ENCODE results near the gene OPRL1. TPM values are rescaled to one million over a fixed set of nuclear protein-coding genes. Genes with fewer than 3 reads are reported as not detected.

OPRL1 gene
- total RNA-seq, 1 donor, result 0.63 TPM

DNA sequence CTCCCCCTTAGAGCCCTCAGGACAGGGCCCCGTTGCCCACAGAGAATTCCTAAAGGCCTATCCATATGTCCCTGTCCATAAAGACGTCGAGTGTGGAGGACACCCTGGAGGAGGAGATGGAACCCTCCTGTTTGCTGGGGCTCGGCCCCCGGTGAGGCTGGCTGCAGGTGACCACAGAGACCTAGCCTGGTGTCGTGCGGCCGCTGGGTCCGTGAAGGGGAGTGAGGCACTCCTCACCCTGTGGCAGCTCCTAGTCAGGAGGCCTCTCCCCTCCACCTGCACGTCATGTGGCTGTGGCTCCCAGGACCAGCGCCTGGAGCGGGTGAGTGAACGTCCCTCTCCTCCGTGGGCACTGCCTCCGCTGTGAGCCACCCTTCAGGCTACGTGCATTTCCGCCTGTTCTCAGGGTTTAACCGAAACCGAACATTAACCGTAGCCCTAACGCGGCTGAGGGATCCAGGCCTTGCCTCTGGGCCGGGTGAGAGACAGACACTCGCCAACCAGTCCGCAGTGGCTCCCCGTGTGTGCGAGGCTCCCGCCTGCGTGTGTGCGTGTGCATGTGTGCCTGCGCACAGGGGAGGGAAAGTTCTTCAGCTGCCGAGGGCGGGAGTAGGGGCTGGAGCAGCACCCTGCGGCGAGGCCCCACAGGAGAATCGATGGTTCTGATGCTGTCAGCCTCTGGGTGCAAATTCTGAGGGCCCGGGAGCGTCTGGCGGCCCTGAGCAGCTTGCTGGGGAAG, 22.8 kb upstream of the OPRL1 start:
- H3K4me3 ChIP-seq (ENCODE audit: low read depth, low read length), result no peak overlapping the region
- TF ChIP-seq, protein P1, sequence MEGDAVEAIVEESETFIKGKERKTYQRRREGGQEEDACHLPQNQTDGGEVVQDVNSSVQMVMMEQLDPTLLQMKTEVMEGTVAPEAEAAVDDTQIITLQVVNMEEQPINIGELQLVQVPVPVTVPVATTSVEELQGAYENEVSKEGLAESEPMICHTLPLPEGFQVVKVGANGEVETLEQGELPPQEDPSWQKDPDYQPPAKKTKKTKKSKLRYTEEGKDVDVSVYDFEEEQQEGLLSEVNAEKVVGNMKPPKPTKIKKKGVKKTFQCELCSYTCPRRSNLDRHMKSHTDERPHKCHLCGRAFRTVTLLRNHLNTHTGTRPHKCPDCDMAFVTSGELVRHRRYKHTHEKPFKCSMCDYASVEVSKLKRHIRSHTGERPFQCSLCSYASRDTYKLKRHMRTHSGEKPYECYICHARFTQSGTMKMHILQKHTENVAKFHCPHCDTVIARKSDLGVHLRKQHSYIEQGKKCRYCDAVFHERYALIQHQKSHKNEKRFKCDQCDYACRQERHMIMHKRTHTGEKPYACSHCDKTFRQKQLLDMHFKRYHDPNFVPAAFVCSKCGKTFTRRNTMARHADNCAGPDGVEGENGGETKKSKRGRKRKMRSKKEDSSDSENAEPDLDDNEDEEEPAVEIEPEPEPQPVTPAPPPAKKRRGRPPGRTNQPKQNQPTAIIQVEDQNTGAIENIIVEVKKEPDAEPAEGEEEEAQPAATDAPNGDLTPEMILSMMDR (IDR thresholded peaks at IDR 0.05; ENCODE audit: insufficient read depth, low read length), result no peak
- no peak for DNase-seq (ENCODE audit: low read depth)

DNA sequence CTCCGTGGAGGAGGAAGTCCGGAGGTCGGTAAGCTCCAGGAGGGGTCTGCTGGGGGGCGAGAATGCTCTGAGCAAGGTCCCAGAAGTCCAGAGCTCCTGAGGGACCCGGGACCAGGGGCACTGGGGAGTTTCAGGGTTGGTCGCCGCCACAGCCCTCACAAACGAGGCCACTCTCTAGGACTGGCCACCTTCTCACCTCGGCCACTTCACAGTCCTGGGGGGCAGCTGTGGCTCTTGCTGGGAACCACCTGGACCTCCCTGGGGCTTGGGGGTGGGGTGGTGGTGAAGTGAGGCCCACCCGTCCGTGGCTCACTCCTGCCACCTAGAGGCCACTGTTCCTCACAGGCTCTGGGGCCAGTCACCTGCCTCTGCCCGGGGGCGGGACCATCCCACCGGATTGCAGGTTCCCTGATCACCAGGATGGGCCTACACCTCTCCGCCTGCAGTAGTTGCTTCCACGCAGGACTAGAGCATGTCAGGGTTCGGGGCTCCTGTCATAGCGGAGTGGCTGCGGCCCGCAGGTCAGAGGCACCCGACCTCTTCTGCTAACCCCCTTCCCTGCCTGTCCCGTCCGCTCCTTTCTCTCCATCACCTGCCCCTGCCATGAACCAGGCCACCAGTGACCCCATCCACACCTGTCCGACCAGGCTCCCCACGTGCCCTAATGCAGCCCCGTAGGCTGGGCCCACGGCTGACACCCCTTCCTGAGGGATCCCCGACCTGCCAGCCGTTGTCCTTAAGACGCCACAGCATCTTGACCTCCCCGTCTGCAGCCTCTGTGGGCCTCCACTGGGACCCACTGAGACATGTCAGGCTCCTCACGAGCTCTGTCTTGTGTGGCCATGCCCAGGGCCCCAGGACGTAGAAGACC, 22.0 kb upstream of the OPRL1 start:
- TF ChIP-seq, protein P1 (IDR thresholded peaks at IDR 0.05; ENCODE audit: insufficient read depth, low read length), result peak; percentile 93
- H3K4me3 ChIP-seq (ENCODE audit: low read depth, low read length), result no peak overlapping the region
- peak; percentile 59 for DNase-seq (ENCODE audit: low read depth)

GRCh38 chr20:64058536-64058935, 21.3 kb upstream of the OPRL1 start:
- no peak overlapping the region for H3K4me3 ChIP-seq (ENCODE audit: low read depth, low read length)
- TF ChIP-seq, protein P1 (IDR thresholded peaks at IDR 0.05; ENCODE audit: insufficient read depth, low read length), result no peak
- no peak for DNase-seq (ENCODE audit: low read depth)

- peak overlapping the region; percentile 74 for H3K4me3 ChIP-seq (ENCODE audit: low read depth, low read length)
- no peak for DNase-seq (ENCODE audit: low read depth)
- TF ChIP-seq, protein P1 (IDR thresholded peaks at IDR 0.05; ENCODE audit: insufficient read depth, low read length), result no peak
These were observed 17.6 kb upstream of the OPRL1 start for GRCh38 chr20:64062276-64062595.

GRCh38 chr20:64062596-64063388, 17.1 kb upstream of the OPRL1 start, which contains the start of gene TCEA2:
TSS of gene TCEA2 (plus strand) at chr20:64063198. CDS start at chr20:64063313, 115 bp downstream.
- TF ChIP-seq, protein P1 (IDR thresholded peaks at IDR 0.05; ENCODE audit: insufficient read depth, low read length), result no peak
- DNase-seq (ENCODE audit: low read depth), result peak; percentile 94
- H3K4me3 ChIP-seq (ENCODE audit: low read depth, low read length), result peak within 1 kb of the TSS; percentile 88

DNA sequence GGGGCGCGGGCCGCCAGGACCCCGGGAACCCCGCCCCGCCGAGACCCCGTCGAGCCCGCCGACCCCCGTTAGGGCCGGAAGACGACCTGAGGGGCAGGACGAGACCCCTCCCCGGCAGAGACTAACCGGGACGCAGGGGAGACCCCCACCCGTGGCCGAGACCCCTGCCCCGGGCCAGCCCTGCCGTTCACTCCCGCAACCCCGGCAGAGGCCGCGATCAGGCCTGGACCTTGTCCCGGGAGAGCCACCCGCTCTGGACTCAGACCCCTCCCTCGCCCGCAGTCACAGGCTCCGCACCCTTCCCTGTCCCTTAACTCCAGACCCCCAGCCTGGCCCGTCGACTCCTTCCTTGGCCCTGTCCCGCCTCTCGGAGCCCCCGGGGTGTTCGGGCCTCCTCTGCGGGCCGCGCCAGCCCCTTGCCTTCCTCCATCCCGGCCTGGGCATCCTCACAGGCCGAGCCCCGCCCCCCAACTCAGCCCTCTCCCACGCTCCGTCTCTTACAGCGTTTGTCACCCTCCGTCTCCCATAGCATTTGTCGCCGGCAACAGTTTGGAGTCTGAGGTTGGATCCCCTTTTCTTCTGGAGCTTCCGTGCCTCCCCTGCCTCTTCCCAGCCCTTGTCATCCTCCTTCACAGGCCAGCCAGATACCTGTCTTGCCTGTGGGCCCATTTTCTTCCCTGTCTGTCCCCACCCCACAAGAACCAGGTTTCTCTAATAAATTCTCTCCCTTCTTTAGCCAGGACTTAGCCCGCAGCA, 16.3 kb upstream of the OPRL1 start:
- H3K4me3 ChIP-seq (ENCODE audit: low read depth, low read length), result peak overlapping the region; percentile 88
- TF ChIP-seq, protein P1 (IDR thresholded peaks at IDR 0.05; ENCODE audit: insufficient read depth, low read length), result no peak
- no peak for DNase-seq (ENCODE audit: low read depth)
